Measurements from ENCODE around the gene RYR1.
"Not testable (repeated sequence)": the region's sequence is repeated elsewhere in the genome, so short reads cannot be mapped to it uniquely, and the experiment has no call there.

The RYR1 gene

DNA sequence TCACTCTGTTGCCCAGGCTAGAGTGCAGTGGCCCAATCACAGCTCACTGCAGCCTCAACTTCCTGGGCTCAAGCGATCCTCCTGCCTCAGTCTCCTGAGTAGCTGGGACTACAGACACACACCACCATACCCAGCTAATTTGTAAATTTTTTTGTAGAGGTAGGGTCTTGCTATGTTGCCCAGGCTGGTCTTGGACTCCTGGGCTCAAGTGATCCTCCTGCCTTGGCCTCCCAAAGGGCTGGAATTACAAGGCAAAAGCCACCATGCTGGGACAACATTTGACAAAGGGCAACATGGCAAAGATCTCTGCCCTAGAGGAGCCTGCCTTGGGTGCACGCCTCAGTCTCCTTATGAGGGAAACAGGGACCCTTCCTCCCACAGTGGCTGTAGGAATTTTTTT lies 61.9 kb downstream of the RYR1 start:
- not testable (repeated sequence) for DNase-seq

DNA sequence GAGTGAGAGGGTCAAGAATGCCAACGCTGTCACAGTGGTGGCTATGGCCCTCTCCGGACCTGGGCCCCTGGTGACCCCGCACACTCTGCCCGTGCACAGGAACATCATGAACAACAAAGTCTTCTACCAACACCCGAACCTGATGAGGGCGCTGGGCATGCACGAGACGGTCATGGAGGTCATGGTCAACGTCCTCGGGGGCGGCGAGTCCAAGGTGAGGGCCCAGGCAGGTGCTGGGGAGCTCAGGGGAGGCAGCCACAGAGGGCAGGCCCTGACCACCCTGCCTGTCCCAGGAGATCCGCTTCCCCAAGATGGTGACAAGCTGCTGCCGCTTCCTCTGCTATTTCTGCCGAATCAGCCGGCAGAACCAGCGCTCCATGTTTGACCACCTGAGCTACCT lies 62.6 kb downstream of the RYR1 start:
- DNase-seq = no peak

GRCh38 chr19:38496603-38497487 lies 63.4 kb downstream of the RYR1 start:
- no peak for DNase-seq

DNA sequence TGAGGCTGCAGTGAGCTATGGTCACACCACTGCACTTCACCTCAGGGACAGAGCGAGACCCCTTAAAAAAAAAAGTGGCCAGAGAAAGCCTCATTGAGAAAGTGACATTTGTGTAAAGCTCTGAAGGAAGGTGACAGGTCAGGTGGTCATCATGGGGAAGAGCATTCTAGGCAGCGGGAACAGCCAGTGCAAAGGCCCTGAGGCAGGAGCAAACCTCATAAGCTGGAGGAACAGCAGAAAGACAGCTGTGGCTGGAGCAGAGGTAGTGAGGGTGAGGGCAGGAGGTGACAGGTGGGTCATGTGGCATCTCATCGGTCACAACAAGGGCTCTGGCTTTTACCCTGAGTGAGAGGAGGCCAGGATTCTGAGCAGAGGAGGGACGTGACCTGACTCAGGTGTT lies 64.4 kb downstream of the RYR1 start:
- no peak for DNase-seq

- DNase-seq = no peak
Observed at GRCh38 chr19:38499532-38499931, 66.0 kb downstream of the RYR1 start.

- DNase-seq = no peak
Observed at GRCh38 chr19:38500450-38500849, 67.0 kb downstream of the RYR1 start.

DNA sequence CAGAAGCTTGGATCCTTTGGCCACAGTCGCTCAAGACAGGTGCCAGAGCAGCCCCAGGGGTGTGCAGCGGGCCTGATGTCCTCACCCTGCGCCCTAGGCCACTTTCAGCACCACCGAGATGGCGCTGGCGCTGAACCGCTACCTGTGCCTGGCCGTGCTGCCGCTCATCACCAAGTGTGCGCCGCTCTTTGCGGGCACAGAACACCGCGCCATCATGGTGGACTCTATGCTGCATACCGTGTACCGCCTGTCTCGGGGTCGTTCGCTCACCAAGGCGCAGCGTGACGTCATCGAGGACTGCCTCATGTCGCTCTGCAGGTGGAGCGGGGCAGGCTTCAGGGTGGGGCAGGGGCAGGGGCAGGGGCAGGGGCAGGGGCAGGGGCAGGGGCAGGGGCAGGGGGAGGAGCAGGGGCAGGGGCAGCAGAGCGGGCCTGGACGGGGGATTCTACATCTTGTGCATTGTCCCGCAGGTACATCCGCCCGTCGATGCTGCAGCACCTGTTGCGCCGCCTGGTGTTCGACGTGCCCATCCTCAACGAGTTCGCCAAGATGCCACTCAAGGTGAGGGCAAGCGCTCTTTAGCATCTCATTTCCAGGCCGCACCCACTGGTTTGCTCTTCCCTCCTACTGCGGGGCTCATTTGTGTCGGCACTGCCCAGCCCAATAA lies 69.1 kb downstream of the RYR1 start:
- DNase-seq = no peak

DNA sequence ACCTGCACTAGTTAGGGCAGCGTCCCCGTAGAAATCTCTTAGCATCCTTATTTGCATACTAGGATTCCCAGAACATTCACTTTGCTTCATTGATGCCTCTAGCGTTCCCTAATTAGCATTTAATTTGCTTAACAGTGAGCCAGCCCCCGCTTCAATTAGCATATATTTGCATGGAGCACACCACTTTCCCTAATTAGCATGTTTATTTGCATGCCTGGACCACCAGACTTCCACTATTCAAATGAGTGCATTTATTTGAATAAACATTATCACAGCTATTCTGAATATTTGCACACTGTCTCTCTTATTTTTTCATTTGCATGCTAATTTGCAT lies 69.6 kb downstream of the RYR1 start:
- no peak for DNase-seq

DNA sequence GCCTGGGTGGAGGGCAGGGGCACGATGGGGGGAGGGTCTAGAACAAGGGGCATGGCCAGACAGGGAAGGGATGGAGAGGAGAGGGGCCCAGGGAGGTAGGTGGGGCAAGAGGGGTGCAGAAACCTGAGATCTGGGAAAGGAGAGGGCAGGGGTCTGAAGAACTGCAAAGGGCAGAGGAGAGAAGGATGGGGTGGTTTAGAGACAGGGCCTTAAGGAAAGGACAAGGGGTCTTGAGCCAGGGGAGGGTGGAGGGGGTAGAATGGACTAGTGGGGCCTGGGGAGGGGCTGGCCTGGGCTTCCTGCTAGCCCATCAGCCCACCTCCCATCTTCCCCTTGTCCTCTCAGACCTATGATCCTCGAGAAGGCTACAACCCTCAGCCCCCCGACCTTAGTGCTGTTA lies 72.5 kb downstream of the RYR1 start:
- no peak for DNase-seq

GRCh38 chr19:38506375-38506722 lies 72.9 kb downstream of the RYR1 start:
- DNase-seq = no peak

- peak; percentile 90 for DNase-seq
Observed at GRCh38 chr19:38506723-38507550, 73.4 kb downstream of the RYR1 start.

DNA sequence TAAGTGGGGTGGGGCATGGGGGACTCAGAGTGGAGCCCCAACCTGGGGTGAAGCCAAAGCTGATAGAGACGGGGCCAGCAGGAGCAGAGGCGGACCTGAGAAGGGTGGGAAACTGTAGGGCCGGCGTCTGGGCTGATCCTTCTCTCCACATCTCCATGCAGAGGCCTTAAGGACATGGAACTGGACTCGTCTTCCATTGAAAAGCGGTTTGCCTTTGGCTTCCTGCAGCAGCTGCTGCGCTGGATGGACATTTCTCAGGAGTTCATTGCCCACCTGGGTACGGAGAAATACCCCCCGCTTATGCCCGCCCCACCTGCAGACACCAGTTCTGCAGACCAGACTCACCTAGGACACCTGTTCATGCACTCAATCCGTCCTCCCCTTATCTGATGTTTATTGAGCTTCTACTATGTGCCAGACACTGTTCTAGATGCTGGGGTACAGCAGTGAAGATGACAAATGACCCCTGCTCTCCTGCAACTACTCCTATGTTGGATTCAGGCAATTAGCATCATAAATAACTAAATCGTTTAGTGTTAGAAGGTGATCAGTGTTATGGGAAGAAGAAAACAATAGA lies 74.1 kb downstream of the RYR1 start:
- DNase-seq = no peak

DNA sequence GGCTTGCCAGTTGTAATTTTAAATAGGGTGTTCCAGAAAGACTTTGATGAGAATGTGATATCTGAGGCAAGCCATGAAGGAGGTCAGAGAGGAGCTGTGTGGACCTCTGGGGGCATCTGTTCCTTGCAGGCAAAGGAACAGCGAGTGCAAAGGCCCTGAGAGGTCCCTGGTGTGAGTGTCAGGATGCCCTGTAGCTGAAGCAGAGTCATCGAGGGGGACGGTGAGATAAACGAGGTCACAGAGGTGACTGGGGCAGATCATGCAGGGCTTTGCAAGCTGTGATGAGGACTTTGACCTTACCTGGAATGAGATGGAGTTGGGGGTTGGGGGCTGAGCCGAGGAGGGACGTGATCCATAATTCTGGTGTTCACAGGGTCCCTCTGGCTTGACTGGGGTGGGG lies 75.0 kb downstream of the RYR1 start:
- DNase-seq = no peak

DNA sequence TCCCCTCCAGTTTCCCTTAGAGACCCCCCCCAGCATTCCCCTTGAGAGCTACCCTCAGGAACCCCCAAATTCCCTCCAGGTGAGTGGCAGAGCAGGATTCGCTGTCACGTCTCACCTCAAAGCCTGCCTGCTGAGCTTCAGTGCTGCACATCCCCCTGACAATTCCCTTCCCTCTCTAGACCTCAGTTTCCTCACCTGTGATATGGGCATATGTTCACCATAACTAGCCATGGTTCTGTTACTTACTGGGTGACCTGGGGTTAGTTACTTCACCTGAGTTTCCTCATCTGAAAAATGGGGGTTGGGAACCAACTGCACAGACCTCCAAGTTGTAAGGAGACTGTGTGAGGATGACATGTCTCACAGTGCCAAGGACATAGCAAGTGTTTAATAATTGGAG lies 75.5 kb downstream of the RYR1 start:
- DNase-seq = no peak

DNA sequence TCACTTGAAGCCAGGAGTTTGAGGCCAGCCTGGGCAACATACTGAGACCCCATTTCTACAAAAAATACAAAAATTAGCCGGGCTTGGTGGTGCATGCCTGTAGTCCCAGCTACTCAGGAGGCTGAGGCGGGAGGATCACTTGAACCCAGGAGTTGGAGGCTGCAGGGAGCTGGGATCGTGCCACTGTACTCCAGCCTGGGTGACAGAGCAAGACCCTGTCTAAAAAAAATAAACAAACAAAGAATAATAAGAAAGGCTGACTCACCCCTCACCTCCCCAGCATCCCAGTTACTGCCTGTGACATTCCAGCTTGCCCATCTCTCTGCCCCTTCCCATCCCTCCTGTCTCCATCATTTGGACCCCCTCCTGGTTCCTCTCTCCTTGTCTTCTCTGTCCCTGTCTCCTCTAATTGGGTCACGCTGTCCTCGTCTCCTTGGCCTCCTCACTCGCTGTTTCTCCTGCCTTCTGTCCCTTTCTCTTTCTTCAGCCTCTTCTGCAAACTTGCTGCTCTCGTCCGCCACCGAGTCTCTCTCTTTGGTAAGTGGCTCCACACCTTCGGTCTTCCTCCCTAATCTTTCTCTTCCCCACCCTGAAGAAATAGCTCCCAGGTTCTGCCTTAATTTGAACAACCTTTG lies 77.7 kb downstream of the RYR1 start:
- no peak for DNase-seq

DNA sequence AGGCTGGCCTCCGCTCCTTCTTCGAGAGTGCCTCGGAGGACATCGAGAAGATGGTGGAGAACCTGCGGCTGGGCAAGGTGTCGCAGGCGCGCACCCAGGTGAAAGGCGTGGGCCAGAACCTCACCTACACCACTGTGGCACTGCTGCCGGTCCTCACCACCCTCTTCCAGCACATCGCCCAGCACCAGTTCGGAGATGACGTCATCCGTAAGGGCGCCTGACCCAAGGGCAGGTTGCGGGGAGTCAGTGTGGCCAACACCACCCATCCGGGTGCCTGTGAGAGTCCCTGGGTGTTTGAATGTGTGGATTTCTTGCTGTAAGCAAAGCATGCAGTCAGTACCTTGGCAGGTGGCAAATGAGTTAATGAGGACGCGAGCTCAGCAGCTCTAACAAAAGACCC lies 78.8 kb downstream of the RYR1 start:
- no peak for DNase-seq

DNA sequence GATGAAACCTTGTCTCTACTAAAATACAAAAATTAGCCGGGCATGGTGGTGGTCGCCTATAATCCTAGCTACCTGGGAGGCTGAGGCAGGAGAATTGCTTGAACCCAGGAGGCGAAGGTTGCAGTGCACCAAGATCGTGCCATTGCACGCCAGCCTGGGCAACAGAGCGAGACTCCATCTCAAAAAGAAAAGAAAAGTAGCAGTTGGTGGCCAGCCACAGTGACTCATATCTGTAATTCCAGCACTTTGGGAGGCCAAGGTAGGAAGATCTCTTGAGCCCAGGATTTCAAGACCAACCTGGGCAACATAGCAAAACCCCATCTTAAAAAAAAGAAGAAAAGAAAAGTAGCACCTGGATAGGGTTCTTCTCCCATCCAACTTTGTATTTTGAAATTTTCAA lies 79.7 kb downstream of the RYR1 start:
- DNase-seq = not testable (repeated sequence)

DNA sequence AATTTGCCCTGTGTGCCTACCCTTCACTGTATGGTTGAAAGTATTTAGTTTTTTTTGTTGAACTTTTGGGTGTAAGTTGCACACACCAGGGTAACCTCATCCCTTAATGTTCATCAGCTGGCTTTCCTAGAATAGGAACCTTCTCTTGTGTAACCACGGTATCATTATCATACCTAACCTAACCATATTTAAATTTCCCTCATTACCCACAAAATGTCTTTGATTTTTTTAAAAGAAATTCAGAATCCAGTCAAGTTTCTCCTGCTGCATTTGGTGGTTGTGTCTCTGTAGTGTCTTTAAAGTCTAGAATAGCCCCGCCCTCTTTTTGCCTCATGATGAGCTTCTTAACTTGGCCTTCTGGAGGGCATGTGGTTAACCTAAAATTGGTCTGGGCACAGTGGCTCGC lies 80.3 kb downstream of the RYR1 start:
- no peak for DNase-seq

GRCh38 chr19:38514812-38515633 lies 81.5 kb downstream of the RYR1 start:
- peak; percentile 79 for DNase-seq

GRCh38 chr19:38515896-38516295 lies 82.4 kb downstream of the RYR1 start:
- DNase-seq = no peak

DNA sequence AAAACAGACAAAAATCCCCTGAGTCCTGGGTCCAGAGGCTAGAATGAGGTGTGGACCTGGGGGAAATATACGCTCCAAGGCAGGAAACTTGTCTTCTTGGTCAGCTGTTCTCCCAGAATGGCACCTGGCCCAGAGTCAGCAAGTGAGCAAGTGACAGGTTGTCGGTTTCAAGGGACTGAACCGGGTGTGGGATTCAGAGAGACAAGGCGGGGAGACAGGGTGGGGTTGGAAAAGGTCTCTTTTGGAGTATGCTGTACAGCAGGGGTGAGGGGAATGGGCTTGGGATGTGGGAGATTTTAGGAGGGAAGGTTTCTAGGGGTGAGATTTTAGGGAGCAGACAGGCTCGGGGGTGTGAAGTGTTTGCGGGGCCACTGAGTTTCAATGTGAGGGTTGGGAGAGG lies 83.3 kb downstream of the RYR1 start:
- DNase-seq = no peak

DNA sequence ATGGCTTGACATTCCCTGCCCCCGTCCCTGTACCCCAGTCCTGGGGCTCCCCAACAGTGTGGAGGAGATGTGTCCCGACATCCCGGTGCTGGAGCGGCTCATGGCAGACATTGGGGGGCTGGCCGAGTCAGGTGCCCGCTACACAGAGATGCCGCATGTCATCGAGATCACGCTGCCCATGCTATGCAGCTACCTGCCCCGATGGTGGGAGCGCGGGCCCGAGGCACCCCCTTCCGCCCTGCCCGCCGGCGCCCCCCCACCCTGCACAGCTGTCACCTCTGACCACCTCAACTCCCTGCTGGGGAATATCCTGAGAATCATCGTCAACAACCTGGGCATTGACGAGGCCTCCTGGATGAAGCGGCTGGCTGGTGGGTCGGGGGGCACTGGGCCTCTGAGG lies 83.8 kb downstream of the RYR1 start:
- DNase-seq = no peak
